Stimulated activated CD8-positive, alpha-beta memory T cell treated with anti-CD3 and anti-CD28 coated beads, Interleukin-2, amount 100 ng/mL, for 48 hours (primary cell): ENCODE data around the gene ZSCAN9.

Experiments used
- DNase-seq, 2 donors: peaks; one replicate each; pipeline ENCODE4 v3.0.0-alpha.2; 2020; ENCODE audit warnings: low read depth in 2 of 2

Gene ZSCAN9

DNA sequence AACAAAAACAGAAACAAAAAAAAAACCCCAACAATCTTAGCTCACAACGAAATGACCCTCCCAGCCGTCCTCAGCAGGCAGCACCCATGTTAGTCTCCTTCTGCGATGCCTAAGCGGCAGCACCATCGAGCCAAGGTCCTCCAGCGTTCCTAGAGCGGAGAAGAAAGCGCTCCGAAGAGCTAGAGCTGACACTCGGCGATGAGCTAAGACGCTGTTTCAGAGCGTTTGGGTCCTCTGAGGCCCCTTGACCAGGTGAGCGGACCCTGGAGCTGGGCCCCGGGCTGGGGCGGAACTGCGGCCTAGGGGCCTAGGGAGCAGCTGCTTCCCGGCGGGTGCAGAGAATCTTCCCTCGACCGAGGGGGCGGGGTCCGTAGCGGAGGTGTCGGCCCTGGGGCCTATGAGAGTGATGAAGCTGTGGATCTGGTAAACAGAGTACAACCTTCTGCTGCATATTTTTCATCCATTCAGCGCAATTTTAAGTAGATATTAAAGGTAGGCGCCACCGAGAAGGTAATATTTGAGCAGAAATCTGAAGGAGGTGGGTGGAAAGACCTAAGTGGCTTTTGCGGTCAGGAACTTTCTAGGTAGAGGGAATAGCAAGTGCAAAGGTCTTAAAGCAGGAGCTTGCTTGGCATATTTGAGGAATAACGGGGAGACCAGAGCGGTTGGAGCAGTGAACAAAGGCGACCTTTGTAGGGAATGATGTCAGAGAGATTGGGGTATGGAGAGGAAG is 42.1 kb downstream of the ZSCAN9 start, which contains the start of gene ZSCAN26:
ZSCAN26 (plus strand) TSS at position 182 of the 733 bp plus-strand sequence. CDS start 4,777 bp downstream, outside the sequence.
- DNase-seq, result peak; percentile 61 to 79

DNA sequence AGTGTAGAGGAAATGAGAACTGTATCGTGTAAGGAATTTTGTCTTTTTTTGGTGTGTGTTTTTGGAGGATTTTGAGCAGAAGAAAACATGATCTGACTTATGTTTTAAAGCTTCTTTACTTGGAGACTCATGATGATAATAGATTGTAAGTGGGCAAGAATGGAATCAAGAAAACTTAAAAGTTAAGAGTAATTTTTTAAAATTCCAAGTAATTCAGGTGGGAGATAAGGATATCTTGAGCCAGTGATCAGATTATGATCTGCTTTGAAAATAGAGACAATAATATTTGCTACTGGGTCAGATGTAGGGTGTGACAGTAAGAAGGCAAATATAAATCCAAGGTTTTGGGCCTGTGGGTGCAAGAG is 42.6 kb downstream of the ZSCAN9 start:
- DNase-seq, result no peak

DNA sequence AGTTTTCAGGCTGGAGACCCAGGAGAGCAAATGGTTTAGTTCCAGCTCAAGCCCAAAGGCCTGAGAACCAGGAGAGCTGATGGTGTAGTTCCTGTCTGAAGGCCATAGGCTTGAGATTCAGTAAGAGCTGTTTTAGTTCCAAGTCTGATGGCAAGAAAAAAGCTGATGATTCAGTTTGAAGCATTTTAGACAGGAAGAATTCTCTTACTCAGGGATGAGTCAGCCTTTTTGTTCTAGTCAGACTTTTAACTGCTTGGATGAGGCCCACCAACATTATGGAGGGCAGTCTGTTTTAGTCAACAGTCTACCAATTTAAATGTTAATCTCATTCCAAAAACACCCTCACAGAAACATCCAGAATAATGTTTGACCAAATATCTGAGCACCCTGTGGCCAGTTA is 44.4 kb downstream of the ZSCAN9 start:
- DNase-seq, result no peak

DNA sequence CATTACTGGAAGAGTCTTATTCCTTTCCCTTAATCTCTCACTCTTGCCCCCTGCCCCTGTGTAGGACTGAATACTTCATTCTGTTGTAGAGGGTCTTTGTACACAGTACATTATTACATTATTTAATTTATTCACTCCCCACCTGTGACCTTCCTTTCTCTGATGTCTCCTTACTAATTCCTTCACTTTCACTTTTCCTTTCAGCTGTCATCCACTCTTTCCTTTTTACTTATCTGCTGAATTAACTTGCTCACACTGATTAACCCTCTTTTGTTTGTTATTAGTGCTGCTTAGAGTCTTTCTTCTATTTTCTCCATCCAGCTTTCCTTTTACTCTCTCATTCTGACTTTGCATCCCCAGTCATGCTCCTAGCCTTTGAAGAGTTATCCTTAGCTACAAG is 49.8 kb downstream of the ZSCAN9 start:
- no peak for DNase-seq

DNA sequence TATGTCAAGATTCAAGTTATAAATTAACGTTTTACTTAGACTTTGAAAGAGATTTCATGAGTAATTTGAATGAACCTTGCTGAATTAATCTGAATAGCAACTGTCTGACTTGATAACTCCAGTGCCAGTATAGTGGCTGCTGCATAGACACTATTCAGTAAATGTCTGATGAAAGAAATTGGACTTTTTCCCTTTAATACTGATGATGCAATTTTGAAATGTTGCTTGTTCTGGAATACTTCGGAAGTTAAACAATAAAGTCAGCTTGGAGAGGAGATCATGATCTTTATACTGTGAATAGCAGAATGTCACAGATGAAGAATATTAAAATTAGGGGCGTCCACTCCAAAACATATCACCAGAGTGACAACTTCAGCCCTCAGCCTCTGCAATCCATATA is 52.7 kb downstream of the ZSCAN9 start:
- DNase-seq, result no peak

DNA sequence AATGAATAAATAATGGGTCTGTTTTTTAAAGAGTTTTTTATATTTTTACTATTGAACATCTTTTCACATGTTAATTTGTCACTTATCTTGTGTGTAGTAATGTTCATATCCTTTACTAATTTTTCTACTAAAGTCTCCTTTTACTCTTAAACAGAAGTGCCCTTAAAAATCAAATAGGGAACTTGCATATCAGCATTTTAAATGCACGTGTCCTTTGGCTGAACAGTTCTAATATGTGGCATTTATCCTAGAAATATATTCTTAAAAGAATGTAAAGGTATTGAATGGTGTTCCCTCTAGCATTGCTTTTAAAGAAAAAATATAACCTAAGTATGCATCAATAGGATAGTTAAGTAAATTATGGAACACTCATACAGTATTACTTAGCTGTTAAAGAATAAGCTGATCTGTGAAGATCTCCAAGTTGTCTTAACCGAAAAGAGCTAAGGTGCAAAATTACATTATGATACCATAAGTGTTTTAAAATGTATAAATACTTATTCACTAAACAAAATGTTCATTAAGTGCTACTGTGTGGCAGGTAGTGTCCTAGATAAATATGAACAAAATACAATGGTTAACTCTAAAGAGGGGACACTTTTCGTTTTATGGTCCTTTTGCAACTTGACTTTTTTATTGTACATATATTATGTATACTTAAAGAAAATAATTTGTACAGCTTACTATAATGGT is 55.7 kb downstream of the ZSCAN9 start:
- no peak for DNase-seq

DNA sequence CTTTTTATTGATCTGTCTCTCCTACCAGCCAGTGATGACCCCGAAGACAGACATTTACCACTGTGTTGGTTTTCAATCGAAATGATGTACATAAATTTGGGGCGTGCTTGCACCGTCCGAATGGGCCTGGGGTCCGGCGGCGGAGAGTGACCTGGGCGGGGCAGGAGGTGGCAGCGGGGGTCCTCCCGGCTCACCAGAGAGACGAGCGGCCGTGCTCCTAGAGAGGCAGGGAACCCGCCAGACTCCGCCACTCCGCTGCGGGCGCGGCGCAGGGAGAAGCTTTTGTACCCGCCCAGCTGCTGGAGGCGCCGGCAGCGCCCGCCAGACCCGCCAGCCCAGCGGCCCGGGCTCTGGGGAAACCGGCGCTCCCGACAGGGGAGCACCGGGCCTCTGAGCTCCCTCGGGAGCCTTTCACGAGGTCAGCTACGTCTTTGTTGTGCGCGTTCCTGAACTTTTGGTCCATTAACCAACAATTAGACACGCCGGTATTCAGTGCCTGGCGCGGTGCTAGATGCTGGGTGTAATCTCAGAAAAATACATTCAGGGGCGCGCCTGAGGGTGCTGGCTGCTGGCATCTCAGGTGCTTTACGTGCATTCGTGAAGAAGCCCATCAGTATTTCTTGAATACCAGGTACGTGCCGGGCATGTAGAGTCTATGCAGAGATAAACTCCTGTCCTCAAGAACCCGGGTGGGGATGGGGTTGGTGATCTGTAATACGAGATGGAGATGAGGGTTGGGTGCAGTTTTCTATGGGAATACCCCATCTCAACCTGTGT is 56.4 kb downstream of the ZSCAN9 start, which contains the start of gene PGBD1:
PGBD1 (plus strand) TSS at position 285 of the 777 bp plus-strand sequence. CDS start 2,242 bp downstream, outside the sequence.
- peak; percentile 57 to 63 for DNase-seq

DNA sequence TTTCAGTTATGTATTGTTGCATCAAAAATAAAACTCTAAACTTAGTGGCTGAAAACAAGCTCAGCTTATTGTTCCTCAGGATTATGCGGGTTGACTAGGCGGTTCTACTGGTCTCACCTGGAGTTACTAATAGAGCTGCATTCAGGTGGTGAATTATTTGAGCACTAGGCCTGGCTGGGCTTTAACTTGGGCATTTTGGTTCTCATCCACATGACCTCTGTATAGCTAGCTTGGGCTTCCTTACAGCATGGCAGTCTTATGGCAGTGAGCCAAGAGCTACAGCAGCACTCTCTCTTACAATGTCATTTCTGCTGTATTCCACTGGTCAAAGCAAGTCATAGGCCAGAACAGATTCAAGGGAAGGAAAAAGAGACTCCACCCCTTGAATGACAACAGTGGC is 57.9 kb downstream of the ZSCAN9 start:
- DNase-seq, result no peak
